ENCODE results near the gene SPRR5.

Gene SPRR5, protein sequence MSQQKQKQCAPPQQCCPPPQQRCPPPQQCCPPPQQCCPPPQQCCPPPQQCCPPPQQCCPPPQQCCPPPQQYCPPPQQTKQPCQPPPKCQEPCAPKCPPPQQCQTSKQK

DNA sequence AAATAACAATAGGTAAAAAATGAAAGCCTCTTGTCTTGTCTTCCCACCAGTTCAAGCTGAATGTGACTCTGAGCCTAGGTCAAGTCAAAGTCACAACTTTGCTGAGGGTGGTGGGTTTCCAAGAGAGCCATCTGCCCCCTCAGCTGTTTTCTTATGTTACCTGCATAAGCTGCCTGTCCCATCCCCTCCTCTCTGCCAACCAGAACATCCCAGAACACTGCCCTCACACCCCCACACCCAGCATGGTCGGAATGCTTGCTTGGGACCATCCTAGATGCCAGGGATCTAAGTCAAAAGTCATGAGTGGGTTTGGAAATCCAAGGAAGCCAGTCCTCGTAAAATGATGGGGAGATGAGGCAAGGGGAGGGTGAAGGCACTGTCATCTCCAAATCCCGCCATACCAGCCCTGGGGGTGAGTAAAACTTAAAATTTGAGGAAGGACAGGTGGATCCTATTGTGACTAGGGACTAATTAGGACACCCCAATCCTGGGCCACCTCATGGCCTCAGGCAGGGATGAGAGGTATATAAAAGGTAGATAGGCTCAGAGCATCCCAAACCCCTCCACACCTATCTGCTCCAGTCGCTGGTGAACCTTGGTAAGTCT, at the start of gene SPRR5:
Gene SPRR5 (plus strand): TSS at position 556 of the 606 bp plus-strand sequence. CDS start 1,349 bp downstream, outside the sequence.
- DNase-seq (ENCODE audit: low read depth in 2 of 2, low spot score in 1 of 2): no peak

DNA sequence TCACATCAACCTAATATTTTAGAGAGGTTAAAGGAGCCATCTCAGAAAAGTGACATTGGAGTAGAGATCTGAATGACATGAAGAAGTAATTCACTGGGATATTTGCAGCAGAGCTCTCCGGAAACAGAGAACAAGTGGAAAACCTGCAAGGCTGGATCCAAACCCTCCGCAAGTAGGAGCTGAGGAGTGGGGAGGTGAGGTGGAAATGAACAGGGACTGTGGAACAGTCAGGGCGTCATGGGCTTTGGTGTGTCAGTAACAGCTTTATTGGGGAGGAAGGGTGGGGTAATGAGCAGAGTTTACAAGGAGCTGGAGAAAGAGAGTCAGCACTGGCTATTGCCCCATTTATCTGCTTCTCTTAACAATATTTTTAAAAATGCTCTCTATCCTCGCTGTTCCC, 48.0 kb upstream of the SPRR5 start:
- DNase-seq (ENCODE audit: low read depth in 2 of 2, low spot score in 1 of 2): no peak

DNA sequence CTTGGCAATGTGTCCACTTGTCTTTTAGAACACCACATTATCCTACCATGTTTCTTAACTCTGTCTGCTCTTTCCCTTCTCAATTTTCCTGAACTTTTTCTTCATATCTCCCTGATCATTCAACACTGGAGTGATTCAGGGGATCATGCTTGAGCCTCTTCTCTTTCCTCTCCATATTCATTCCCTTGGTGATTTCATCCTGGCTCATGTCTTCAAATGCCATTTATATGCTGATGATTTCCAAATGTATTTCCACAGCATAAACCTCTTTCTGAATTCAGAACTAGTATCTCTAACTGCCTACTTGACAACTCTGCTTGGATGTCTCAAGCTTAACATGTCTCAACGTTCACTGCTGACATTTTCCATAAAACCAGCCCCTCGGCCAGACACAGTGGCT, 47.1 kb upstream of the SPRR5 start:
- DNase-seq (ENCODE audit: low read depth in 2 of 2, low spot score in 1 of 2): no peak

DNA sequence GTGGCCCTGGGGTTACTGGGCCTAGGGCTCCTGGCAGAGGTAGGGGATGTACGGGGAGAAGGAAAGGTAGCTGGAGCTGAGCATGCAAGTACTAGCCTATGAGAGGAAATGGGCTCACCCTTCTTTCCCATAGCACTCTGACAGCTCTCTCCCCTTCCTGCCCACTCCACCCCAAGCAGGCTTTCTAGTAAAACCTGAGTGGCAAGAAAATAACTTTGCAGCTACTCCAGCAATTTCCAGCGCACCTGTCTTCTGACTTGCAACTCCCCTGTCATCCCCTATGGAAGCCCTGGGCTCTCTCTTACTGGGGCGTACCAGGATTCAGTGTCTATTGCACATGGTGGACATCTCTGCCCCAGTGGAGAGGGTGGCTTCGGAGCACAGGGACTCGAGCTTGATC, 45.4 kb upstream of the SPRR5 start:
- no peak for DNase-seq (ENCODE audit: low read depth in 2 of 2, low spot score in 1 of 2)

DNA sequence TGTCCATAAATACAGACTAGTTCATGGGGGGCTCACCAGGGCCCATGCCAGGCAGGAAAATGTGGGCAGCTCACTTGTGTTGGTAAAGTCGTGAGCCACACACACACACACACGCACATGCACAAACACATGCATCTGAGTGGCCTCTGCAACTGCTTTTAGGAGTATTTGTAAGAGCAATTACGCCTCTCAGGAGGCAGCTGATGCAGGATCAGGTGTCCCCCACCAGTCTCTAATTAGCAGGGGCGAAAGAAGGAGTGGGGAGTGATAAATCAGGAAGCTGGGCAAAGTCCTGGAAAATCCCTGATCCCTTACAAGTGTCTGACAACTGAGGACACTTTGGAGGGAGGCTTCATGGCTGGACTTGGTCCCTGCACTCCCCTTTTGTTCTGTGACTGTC, 44.4 kb upstream of the SPRR5 start:
- DNase-seq (ENCODE audit: low read depth in 2 of 2, low spot score in 1 of 2): no peak

DNA sequence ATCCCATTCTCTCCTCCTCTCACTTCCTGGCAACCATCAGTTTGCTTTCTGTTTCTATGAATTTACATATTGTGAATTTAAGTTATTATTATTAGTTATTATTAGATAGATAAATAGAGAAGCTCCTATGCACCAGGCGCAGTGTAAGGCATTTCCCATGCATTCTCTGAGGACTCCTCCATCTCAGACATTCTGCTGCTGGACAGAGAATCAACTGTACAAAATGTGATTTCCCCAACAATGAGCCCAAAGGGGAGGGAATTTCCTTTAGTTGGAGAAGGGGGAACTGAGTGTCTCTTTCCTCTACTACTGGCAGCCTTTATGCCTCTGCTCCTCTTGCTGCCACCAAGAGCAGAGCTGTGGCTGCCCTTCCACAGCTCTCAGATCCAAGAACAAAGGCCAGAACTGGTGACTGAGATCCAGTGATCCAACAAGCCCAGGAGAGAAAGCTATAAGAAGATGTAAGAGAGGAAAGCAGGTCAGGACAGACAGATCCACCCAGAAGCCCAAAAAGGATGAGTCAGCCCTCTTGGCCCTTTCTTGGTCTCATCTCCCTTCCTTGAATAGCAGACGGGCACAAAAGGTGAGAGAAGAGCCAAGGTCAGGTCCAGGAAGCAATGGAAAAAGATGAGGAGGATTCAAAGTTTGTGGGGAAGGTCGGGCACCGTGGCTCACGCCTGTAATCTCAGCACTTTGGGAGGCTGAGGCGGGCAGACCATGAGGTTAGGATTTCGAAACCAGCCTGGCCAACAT, 42.1 kb upstream of the SPRR5 start:
- no peak for DNase-seq (ENCODE audit: low read depth in 2 of 2, low spot score in 1 of 2)

DNA sequence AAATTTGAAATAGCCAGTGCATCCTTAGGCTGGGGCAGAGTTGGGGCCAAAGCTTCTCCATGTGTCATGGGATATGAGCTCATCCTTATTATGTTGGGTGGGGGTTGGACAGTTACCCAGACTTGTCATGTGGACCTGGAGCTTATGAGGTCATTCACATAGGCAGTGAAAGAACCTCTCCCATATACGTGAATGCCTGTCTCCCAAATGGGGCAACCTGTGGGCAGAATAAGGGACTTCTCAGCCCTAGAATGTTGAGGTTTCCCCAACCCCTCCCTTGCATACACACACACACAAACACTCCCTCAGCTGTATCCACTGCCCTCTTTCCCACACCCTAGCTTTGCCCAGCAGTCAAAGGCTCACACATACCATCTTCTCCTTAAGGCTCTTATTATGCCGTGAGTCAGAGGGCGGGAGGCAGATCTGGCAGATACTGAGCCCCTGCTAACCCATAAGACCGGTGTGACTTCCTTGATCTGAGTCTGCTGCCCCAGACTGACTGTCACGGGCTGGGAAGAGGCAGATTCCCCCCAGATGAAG, 40.9 kb upstream of the SPRR5 start:
- no peak for DNase-seq (ENCODE audit: low read depth in 2 of 2, low spot score in 1 of 2)

DNA sequence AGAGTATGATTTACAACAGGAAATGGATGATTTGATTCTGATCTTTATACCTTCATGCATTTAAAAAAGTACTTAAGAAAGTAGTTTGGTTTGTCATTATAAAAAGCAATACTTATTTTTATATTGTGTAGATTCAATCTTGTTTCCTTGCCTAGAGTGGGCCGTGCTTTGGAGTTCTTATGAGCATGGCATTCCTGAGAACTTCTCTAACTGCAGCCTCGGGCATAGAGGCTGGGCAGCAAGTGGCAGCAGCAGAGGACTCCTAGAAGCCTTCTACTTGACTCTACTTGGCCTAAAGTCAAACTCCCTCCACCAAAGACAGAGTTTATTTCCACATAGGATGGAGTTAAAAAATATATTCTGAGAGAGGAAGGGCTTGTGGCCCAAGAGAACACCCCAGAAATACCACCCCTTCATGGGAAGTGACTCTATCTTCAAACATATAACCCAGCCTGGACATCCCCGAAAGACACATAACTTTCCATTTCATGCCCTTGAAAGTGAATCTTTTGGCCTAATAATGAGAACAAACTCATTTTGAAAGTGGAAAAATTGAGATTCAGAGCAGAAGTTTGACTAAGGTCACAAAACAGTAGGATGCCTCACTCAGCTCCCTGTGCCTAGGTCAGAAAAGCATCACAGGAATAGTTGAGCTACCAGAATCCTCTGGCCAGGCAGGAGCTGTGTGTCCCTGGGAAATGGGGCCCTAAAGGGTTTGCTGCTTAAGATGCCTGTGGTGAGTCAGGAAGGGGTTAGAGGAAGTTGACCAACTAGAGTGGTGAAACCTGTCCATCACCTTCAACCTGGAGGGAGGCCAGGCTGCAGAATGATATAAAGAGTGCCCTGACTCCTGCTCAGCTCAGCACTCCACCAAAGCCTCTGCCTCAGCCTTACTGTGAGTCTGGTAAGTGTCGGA, 39.1 kb upstream of the SPRR5 start, which contains the start of gene IVL:
Gene IVL (plus strand): TSS at position 861 of the 916 bp plus-strand sequence. CDS start 1,252 bp downstream, outside the sequence.
- DNase-seq (ENCODE audit: low read depth in 2 of 2, low spot score in 1 of 2): no peak

DNA sequence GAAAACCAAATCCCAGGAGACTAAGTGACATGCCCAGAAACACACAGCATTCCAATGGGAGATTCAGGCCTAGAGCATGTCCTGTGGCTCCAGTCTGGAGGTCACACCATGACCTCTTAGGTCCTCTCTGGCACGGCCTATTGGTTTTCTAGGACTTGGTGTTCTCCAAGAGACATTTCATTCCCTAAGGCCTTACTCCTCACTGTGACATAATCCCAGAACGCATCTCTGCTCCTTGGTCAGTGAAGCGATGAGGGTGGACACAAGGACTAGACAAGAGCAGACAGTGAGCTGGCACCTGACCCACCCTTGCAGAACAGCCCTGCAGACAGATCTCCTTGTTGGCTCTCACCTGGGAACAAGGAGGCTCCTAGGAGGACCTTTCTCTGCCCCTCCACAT, 37.8 kb upstream of the SPRR5 start:
- no peak for DNase-seq (ENCODE audit: low read depth in 2 of 2, low spot score in 1 of 2)

DNA sequence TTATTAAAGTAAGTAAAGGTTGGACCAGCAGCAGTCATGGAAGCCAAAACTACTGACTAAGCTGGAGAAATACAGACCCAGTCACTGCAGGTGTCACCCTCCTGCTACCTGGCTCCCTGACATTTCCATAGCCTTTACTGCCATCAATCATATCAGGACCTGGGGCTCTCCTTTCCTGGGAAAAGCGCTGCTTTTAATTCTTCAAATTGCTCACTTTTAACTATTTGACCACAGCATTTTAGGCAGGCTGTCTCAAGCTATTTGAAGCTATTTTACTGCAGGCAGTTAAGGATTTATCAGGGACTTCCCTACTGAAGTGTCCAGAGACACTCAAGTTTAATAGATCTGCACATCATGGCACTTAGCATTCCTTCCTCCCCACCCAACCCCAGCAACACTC, 34.5 kb upstream of the SPRR5 start:
- no peak for DNase-seq (ENCODE audit: low read depth in 2 of 2, low spot score in 1 of 2)

DNA sequence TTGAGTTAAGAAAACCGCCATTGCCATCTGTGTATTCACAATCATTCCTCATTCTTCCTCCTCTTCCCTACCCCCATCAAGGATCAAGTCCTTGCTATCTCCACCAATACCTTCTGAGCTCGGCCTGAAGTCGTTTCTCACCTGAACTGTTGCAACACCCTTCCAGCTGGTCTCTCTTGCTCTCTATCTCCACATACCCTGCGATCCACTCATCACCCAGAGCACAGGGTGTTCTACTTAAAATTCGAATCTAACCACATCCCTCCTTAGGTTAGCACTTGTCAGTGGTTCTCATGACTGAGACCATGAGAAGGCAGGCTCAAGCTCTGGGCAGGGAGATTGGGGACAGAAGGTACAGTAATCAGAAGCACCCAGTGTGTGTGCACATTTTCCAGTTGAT, 34.1 kb upstream of the SPRR5 start:
- DNase-seq (ENCODE audit: low read depth in 2 of 2, low spot score in 1 of 2): no peak

DNA sequence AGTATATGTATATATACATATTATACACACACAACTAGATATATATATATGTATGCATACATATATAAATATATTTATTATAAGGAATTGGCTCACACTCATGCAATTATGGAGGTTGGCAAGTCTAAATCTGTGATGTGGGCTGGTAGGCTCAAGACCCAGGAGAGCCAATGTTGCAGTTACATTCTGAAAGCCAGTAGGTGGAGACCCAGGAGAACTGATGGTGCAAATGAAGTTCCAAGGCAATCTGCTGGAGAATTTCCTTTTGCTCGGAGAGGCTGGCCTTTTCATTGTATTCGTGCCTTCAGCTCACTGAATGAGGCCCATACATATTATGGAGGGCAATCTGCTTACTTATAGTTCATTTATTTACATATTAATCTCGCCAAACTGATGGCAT, 29.2 kb upstream of the SPRR5 start:
- DNase-seq (ENCODE audit: low read depth in 2 of 2, low spot score in 1 of 2): no peak

DNA sequence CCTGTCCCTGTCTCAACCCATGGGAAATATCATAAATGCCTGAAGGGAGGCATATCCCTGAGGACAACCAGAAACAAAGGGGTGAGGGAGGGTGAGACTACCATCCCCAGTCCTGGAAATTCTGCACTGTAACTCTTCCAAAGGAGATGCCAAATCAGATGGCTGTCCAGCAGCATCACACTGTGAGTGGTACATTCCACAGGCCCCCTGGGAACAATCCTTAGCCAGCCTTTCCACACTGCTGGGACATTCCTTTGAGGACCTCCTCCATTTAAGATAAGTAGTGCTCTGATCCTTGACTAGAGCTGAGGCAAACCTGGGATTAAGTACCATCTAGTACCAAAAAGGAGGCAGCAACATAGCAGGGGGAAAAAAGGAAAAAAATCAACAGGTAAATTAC, 27.9 kb upstream of the SPRR5 start:
- DNase-seq (ENCODE audit: low read depth in 2 of 2, low spot score in 1 of 2): no peak

DNA sequence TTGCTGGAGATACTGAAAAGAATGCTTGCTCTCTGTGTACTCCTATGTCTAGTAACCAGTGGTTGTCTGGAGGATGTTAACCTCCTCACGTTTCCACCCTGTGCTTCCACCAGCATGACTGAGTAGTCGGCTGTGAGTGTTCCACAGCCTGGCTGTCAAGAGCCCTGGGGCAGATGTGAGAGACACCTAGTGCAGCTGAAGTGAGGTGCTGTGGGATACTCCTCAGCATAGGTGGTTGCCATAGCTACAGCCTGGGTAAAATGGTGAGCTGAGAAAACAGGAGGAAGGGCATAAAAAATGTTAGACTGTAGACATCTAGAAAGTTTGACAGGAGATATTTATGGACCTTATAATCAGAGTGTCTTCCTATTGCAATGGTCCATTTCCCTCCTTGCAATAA, 22.8 kb upstream of the SPRR5 start:
- DNase-seq (ENCODE audit: low read depth in 2 of 2, low spot score in 1 of 2): no peak

DNA sequence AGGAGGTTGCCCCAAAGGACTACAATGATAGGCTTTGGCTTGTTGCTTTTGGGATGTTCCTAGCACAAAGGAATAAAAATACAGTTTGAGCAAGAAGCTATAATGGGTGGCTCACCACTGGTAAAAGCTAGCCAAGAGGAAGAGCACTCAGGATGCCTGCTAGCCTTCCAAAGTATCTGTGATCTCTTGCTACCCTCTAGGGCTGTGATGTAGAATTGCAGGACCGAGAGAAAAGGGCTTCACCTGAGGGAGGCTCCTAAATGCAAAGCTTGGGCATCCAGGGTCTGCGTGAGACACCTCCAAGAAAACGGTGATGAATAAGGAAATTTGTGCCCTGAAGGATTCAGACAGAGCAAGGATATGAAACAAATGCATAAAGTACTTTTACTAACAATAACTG, 20.9 kb upstream of the SPRR5 start:
- DNase-seq (ENCODE audit: low read depth in 2 of 2, low spot score in 1 of 2): no peak

DNA sequence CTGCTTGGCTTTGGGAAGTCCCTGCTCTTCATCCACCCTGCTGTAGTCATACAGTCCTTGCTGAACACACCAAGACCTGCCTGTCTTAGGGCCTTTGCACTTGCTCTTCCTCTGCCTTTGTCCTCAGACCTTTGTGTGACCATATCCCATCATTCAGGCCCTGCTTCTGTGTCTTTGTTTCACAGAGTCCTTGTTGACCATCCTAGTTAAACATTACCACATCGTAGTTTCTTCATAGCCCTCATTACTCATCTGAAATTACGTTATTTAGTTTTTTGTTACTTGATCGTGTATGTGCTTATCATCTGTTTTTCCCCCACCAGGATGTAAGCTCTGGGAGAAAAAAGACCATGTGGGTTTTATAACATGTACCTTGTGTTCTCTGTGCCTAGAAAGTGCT, 18.3 kb upstream of the SPRR5 start:
- no peak for DNase-seq (ENCODE audit: low read depth in 2 of 2, low spot score in 1 of 2)

DNA sequence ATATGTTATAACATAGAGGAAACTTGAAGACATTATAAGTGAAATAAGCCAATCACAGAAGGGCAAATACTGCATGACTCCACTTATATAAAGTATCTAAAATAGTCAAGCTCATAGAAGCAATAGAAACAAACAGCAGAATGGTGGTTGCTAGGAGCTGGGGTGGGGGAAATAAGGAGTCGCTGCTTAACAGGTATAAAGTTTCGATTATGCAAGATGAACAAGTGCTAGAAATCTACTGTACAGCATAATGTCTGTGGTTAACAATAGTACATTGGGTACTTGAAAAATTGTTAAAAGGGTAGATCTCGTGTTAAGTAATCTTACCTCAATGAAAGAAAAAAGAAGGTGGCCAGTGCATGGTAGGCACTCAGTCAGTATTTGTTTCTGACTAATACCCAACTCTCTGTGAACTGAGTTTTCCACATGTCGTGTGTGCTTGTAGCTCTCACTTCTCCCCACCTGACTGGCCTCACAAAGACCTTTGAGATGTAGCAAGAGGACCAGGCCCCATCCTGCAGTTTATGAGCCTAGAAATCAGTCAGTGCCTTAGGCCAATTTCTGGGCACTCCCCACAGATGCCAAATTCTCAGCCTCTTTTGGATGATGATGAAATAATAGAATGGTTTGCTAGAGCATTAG, 14.7 kb upstream of the SPRR5 start:
- no peak for DNase-seq (ENCODE audit: low read depth in 2 of 2, low spot score in 1 of 2)

DNA sequence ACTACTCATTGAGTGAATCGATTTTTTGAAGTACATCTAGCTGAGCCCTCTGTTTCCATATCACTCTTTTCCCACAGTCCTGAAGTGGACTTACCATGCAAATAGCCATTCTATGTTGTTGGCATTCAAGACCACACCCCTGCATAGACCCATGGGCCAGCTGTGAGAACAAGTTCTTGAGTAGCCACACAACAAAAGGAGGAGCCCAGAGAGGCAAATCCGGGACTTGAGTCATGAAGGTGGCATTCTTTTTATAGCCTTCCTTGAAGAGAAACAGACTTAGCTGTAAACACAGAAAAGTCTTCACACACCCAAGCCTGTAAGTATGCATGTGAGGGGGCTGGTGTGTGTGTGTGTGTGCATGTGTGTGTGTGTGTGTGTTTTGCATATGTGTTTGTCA, 13.8 kb upstream of the SPRR5 start:
- DNase-seq (ENCODE audit: low read depth in 2 of 2, low spot score in 1 of 2): no peak

DNA sequence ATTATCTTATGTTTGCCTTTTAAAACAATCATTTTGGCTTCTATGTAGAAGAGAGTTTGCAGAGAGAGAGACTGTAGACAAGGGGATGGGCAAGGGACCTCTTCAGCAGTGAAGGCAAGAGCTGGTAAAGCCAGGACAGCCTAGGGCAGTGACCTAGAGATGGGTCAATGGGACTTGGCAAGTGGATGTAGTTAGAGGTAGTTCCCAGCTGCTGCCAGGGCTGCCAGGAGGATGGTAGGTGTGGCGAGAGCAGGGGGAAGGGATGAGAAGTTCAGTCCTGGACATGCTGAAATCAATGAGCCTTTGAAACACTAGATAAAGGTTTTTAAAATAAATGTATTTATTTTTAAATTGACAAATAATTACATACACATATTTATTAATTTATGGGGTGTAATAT, 6.4 kb upstream of the SPRR5 start:
- DNase-seq (ENCODE audit: low read depth in 2 of 2, low spot score in 1 of 2): no peak

DNA sequence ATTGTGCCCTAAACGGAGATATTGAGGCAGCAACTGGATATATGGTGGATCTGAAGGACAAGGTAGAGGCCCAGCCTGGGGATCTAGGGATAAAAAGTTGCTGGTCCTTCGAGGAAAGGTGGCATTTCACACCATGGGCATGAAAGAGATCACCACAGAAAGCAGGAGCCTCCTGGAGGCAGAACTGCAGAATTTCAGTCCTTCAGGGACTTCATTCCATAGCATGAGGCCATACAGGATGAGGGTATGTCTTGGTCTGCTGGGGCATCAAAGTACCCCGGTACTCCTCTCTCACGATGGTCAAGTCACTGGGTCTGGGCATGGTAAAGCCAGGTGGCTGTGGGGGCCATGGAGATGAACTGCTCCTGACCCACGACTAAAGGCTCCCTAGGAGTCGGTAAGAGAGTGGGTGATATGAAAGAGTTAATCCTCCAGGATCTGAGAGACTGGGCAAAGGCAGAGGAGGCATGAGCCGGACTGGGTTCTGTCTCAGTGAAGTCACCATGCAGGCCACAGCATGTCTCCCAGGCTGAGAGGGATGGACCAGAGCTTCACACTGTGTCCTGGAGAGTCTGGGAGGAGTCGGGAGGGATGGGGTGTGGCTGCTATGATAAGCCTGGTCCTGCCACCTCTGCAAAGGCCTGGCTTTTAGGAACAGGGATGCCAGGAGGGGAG, 5.8 kb upstream of the SPRR5 start:
- DNase-seq (ENCODE audit: low read depth in 2 of 2, low spot score in 1 of 2): no peak

Measured in stimulated activated CD8-positive, alpha-beta memory T cell treated with anti-CD3 and anti-CD28 coated beads, Interleukin-4, amount 100 ng/mL, for 4 hours (primary cell).